HFF-Myc (cell line): ENCODE results near the gene STARD5.

Experiments used
- DNase-seq: peaks from one replicate; pipeline ENCODE4 v3.0.0-alpha.2; 2011; ENCODE audit warnings: low read depth; ENCODE audit errors: extremely low read depth
- H3K4me3 ChIP-seq: replicated peaks from 2 replicates; pipeline ENCODE4 v1.5.1; 2011; ENCODE audit warnings: low read depth, mild to moderate bottlenecking, control low read depth, low read length
- TF ChIP-seq, protein P1 (sequence below): IDR thresholded peaks from 2 replicates; pipeline ENCODE4 v1.5.1; 2012; ENCODE audit warnings: mild to moderate bottlenecking, low read depth, low read length, control low read depth; ENCODE audit errors: missing control alignments

STARD5 gene

DNA sequence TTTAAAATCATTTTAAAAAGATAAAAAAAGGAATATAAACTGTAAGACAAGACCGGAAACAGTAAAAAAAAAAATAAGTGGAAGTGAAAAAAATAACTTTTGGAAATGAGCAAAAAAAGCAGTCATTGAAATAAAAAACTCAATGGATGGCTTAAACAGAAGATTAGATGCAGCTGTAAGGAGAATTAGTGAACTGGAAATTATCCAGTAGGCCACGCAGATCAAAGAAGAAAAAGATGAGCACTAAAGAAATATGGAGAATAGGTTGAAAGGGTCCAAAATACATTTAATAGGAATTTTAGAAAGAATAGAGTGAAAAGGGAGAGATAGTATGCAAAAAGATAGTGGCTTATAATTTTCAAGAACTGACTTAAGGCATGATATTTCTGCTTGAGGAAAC, 47.0 kb downstream of the STARD5 start:
- H3K4me3 ChIP-seq, result no peak overlapping the region
- TF ChIP-seq, protein P1, sequence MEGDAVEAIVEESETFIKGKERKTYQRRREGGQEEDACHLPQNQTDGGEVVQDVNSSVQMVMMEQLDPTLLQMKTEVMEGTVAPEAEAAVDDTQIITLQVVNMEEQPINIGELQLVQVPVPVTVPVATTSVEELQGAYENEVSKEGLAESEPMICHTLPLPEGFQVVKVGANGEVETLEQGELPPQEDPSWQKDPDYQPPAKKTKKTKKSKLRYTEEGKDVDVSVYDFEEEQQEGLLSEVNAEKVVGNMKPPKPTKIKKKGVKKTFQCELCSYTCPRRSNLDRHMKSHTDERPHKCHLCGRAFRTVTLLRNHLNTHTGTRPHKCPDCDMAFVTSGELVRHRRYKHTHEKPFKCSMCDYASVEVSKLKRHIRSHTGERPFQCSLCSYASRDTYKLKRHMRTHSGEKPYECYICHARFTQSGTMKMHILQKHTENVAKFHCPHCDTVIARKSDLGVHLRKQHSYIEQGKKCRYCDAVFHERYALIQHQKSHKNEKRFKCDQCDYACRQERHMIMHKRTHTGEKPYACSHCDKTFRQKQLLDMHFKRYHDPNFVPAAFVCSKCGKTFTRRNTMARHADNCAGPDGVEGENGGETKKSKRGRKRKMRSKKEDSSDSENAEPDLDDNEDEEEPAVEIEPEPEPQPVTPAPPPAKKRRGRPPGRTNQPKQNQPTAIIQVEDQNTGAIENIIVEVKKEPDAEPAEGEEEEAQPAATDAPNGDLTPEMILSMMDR, result no peak
- no peak for DNase-seq

DNA sequence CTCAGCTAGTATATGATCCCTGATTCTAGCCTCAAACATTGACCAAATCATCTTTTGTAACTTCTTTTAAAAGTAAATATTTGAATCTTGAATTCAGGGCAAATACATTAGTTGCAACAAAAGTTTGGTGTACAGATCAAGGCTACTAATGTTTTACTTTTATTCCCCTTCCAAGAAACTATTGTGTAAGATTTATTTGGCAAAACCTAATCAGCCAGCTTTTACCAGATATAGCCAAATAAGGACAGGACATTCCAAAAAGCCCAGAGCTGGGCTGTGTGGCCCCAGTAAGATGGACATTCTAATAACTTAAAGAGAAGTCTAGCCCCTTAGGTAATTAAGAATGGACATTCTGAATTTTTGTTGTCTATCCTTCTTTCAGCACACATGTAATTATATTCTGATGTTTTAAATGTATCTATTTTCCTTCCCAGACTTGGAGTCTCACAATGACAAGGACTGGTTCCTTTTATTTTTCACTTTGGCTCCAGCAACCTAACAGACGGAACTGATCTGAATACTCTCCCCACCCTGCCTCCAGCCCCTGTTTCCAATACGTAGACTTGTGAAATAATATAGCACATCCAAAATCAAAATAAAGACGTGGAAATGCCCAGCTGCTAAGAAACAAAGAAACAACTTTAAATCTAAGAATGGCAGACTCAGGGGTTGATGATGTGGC, 48.1 kb downstream of the STARD5 start:
- DNase-seq, result no peak
- TF ChIP-seq, protein P1, result no peak

DNA sequence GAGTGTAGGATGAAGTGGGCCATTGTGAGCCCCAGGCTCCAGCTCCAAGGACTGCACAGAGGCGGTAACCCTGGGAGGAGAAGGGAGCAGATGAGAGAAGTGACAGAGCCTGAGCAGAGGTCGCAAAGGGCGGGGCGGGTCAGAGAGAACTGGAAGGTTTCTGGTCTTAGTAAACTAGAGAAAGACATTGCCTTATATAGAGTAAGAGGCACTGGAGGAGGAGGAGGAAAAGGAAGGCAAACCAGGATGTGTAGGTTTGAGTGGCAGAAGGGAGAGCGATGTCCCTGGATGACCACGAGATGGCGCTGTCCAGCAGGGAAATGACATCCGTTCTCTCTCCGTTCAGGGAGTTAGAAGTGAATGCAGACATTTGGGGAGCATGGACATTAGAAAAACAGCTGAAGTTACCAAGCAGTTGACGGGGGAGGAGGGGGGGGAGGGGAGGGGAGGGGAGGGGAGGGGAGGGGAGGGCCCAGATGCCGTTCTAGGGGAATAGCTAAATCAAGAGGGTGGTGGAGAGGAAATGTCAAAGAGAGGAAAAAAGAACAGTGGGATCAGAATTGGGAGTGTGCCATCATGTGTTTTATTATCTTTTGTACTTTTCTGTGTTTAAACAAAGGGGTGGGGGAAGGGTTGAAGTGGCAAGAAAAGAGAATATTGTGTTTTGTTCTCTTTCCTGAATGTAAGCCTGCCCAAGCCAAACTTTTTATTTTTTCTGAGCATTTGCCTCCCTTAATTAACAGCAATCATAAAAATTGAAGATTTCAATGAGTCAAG, 48.8 kb downstream of the STARD5 start:
- no peak overlapping the region for H3K4me3 ChIP-seq
- DNase-seq, result peak; percentile 76
- TF ChIP-seq, protein P1, result peak; percentile 81

More for the DNA sequence above, 48.1 kb downstream of the STARD5 start:
- H3K4me3 ChIP-seq, result no peak overlapping the region

DNA sequence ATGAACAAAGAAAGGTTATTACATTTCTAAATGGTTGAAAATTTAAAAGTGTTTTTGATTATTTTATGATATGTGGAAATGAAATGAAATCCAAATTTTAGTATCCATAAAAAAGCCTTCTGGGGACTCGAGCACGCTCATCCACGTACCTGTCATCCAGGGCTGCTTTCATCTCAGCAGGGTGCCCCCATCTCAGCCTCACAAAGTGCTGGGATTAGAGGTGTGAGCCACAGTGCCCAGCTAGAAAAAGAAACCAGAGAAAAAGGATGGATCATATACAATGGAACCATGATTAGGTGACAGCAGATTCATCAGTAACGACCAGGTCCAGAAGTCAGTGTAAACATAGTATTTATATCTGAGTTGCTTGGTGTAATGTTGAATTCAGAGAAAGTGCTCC, 49.7 kb downstream of the STARD5 start:
- no peak overlapping the region for H3K4me3 ChIP-seq
- no peak for DNase-seq
- TF ChIP-seq, protein P1, result no peak

DNA sequence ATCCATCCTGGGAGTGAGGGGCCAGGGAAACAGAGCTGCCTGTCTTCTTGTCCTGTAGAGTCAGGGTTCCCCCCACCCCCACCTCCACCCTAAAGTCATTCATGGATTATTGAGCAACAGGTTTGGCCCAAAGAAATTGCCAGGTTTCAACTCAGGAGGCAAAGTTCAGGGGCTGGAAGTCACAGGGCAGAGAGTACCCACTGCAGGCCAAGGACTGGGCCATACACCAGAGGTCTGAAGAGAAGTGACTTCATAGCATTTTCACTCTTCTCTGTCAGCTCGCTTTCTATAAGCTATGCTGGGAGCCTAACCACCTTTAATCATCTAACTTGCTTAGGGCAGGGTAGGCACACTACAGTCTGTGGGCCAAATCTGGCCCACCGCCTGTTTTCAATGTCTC, 50.1 kb downstream of the STARD5 start:
- no peak overlapping the region for H3K4me3 ChIP-seq
- DNase-seq, result no peak
- TF ChIP-seq, protein P1, result no peak

DNA sequence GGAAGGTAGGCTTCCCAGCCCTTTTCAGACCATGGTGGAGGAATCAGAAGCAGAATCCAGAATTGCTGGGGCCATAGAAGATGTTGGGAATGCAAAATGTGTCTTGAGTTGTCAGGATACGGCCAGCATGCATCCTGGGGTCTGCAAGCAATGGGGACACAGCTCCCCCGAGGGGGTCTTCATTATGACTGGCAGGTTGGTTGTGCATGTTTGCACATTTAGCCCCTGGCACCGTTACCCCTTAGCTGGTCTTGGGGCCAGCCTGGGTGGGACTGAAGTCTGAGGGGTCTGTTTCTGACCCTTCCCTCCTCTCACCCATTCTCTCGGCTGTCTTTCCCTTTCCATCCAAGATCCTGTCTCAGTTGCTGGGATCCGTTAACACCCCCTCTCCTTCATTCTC, 50.7 kb downstream of the STARD5 start:
- H3K4me3 ChIP-seq, result no peak overlapping the region
- TF ChIP-seq, protein P1, result no peak
- no peak for DNase-seq
